ENCODE data around the gene C20orf202.

The C20orf202 gene

GRCh38 chr20:1186367-1186991 lies 16.8 kb upstream of the C20orf202 start:
- Mint-ChIP-seq H3K9me3 (no peaks in the 10 kb centered on the region), H3K27ac (ENCODE audit: low read depth) (no peak overlapping the region), H3K27me3 (peaks cover 48% of the 10 kb centered on the region), H3K4me3 (peak overlapping the region; percentile 65), H3K36me3 (ENCODE audit: insufficient read depth) (no peaks in the 10 kb centered on the region), H3K4me1 (peaks cover 13% of the 10 kb centered on the region)
- ATAC-seq (replicated peaks; ENCODE audit: extremely low read depth, poor library complexity, severe bottlenecking) (no peak), DNase-seq (ENCODE audit: low spot score in 2 of 2) (no peak)

GRCh38 chr20:1187605-1188171 lies 15.6 kb upstream of the C20orf202 start:
- H3K27me3 Mint-ChIP-seq, result peaks cover 39% of the 10 kb centered on the region
- ATAC-seq (replicated peaks; ENCODE audit: extremely low read depth, poor library complexity, severe bottlenecking), result no peak

GRCh38 chr20:1188347-1188746 lies 14.9 kb upstream of the C20orf202 start:
- H3K27me3 Mint-ChIP-seq, result peaks cover 32% of the 10 kb centered on the region
- DNase-seq (ENCODE audit: low spot score in 2 of 2) (no peak), ATAC-seq (replicated peaks; ENCODE audit: extremely low read depth, poor library complexity, severe bottlenecking) (no peak)
- no peak overlapping the region for H3K4me3 Mint-ChIP-seq
- H3K9me3 Mint-ChIP-seq, result no peaks in the 10 kb centered on the region
- H3K4me1 Mint-ChIP-seq, result peaks cover 13% of the 10 kb centered on the region
- no peak overlapping the region for H3K27ac Mint-ChIP-seq (ENCODE audit: low read depth)
- no peaks in the 10 kb centered on the region for H3K36me3 Mint-ChIP-seq (ENCODE audit: insufficient read depth)

More at GRCh38 chr20:1187605-1188171, 15.6 kb upstream of the C20orf202 start:
- no peaks in the 10 kb centered on the region for H3K9me3 Mint-ChIP-seq
- peaks cover 13% of the 10 kb centered on the region for H3K4me1 Mint-ChIP-seq
- H3K27ac Mint-ChIP-seq (ENCODE audit: low read depth), result no peak overlapping the region
- no peak overlapping the region for H3K4me3 Mint-ChIP-seq
- no peak for DNase-seq (ENCODE audit: low spot score in 2 of 2)
- no peaks in the 10 kb centered on the region for H3K36me3 Mint-ChIP-seq (ENCODE audit: insufficient read depth)

GRCh38 chr20:1189827-1190226 lies 13.4 kb upstream of the C20orf202 start:
- H3K36me3 Mint-ChIP-seq (ENCODE audit: insufficient read depth), result no peaks in the 10 kb centered on the region
- no peak for DNase-seq (ENCODE audit: low spot score in 2 of 2)

GRCh38 chr20:1190847-1191246 lies 12.4 kb upstream of the C20orf202 start:
- no peaks in the 10 kb centered on the region for H3K9me3 Mint-ChIP-seq
- peaks cover 2% of the 10 kb centered on the region for H3K36me3 Mint-ChIP-seq (ENCODE audit: insufficient read depth)
- no peak overlapping the region for H3K27ac Mint-ChIP-seq (ENCODE audit: low read depth)
- peaks cover 16% of the 10 kb centered on the region for H3K27me3 Mint-ChIP-seq
- no peak overlapping the region for H3K4me3 Mint-ChIP-seq
- no peak for ATAC-seq (replicated peaks; ENCODE audit: extremely low read depth, poor library complexity, severe bottlenecking)
- peaks cover 4% of the 10 kb centered on the region for H3K4me1 Mint-ChIP-seq
- no peak for DNase-seq (ENCODE audit: low spot score in 2 of 2)

More at GRCh38 chr20:1189827-1190226, 13.4 kb upstream of the C20orf202 start:
- no peak for ATAC-seq (replicated peaks; ENCODE audit: extremely low read depth, poor library complexity, severe bottlenecking)
- Mint-ChIP-seq H3K27ac (ENCODE audit: low read depth) (no peak overlapping the region), H3K4me1 (peaks cover 5% of the 10 kb centered on the region), H3K4me3 (no peak overlapping the region), H3K9me3 (no peaks in the 10 kb centered on the region), H3K27me3 (peaks cover 17% of the 10 kb centered on the region)

GRCh38 chr20:1191299-1191698 lies 12.0 kb upstream of the C20orf202 start:
- Mint-ChIP-seq H3K27ac (ENCODE audit: low read depth) (no peak overlapping the region), H3K36me3 (ENCODE audit: insufficient read depth) (peaks cover 2% of the 10 kb centered on the region), H3K4me1 (no peaks in the 10 kb centered on the region), H3K27me3 (peaks cover 16% of the 10 kb centered on the region), H3K4me3 (no peak overlapping the region), H3K9me3 (no peaks in the 10 kb centered on the region)
- DNase-seq (ENCODE audit: low spot score in 2 of 2) (no peak), ATAC-seq (replicated peaks; ENCODE audit: extremely low read depth, poor library complexity, severe bottlenecking) (no peak)

- no peak overlapping the region for H3K27ac Mint-ChIP-seq (ENCODE audit: low read depth)
- DNase-seq (ENCODE audit: low spot score in 2 of 2), result no peak
- no peaks in the 10 kb centered on the region for H3K9me3 Mint-ChIP-seq
- ATAC-seq (replicated peaks; ENCODE audit: extremely low read depth, poor library complexity, severe bottlenecking), result no peak
- H3K36me3 Mint-ChIP-seq (ENCODE audit: insufficient read depth), result peaks cover 2% of the 10 kb centered on the region
- H3K4me1 Mint-ChIP-seq, result no peaks in the 10 kb centered on the region
- H3K4me3 Mint-ChIP-seq, result no peak overlapping the region
- H3K27me3 Mint-ChIP-seq, result peaks cover 5% of the 10 kb centered on the region
These were observed 8.0 kb upstream of the C20orf202 start for GRCh38 chr20:1195226-1195625.

- no peaks in the 10 kb centered on the region for H3K4me1 Mint-ChIP-seq
- ATAC-seq (replicated peaks; ENCODE audit: extremely low read depth, poor library complexity, severe bottlenecking), result no peak
- H3K9me3 Mint-ChIP-seq, result no peaks in the 10 kb centered on the region
- H3K27ac Mint-ChIP-seq (ENCODE audit: low read depth), result no peak overlapping the region
- H3K4me3 Mint-ChIP-seq, result no peak overlapping the region
- H3K36me3 Mint-ChIP-seq (ENCODE audit: insufficient read depth), result peaks cover 2% of the 10 kb centered on the region
- no peaks in the 10 kb centered on the region for H3K27me3 Mint-ChIP-seq
- DNase-seq (ENCODE audit: low spot score in 2 of 2), result no peak
These were observed 6.6 kb upstream of the C20orf202 start for GRCh38 chr20:1196634-1197033.

- Mint-ChIP-seq H3K9me3 (no peaks in the 10 kb centered on the region), H3K4me3 (no peak overlapping the region), H3K27me3 (no peaks in the 10 kb centered on the region), H3K4me1 (no peaks in the 10 kb centered on the region), H3K27ac (ENCODE audit: low read depth) (no peak overlapping the region), H3K36me3 (ENCODE audit: insufficient read depth) (peaks cover 2% of the 10 kb centered on the region)
- DNase-seq (ENCODE audit: low spot score in 2 of 2) (no peak), ATAC-seq (replicated peaks; ENCODE audit: extremely low read depth, poor library complexity, severe bottlenecking) (no peak)
These were observed 5.5 kb upstream of the C20orf202 start for GRCh38 chr20:1197801-1198200.

- no peak for DNase-seq (ENCODE audit: low spot score in 2 of 2)
- Mint-ChIP-seq H3K27ac (ENCODE audit: low read depth) (no peak overlapping the region), H3K27me3 (no peaks in the 10 kb centered on the region), H3K36me3 (ENCODE audit: insufficient read depth) (peaks cover 2% of the 10 kb centered on the region), H3K4me3 (no peak overlapping the region), H3K9me3 (no peaks in the 10 kb centered on the region), H3K4me1 (no peaks in the 10 kb centered on the region)
- no peak for ATAC-seq (replicated peaks; ENCODE audit: extremely low read depth, poor library complexity, severe bottlenecking)
These were observed 4.5 kb upstream of the C20orf202 start for GRCh38 chr20:1198751-1199150.

GRCh38 chr20:1199212-1199873 lies 3.9 kb upstream of the C20orf202 start:
- no peak for DNase-seq (ENCODE audit: low spot score in 2 of 2)
- Mint-ChIP-seq H3K27me3 (no peaks in the 10 kb centered on the region), H3K4me3 (no peak overlapping the region), H3K27ac (ENCODE audit: low read depth) (no peak overlapping the region), H3K36me3 (ENCODE audit: insufficient read depth) (peaks cover 4% of the 10 kb centered on the region), H3K9me3 (no peaks in the 10 kb centered on the region), H3K4me1 (no peaks in the 10 kb centered on the region)
- ATAC-seq (replicated peaks; ENCODE audit: extremely low read depth, poor library complexity, severe bottlenecking), result no peak

GRCh38 chr20:1199964-1200363 lies 3.3 kb upstream of the C20orf202 start:
- H3K27me3 Mint-ChIP-seq, result no peaks in the 10 kb centered on the region
- H3K4me1 Mint-ChIP-seq, result no peaks in the 10 kb centered on the region
- DNase-seq (ENCODE audit: low spot score in 2 of 2), result no peak
- no peak overlapping the region for H3K4me3 Mint-ChIP-seq
- H3K27ac Mint-ChIP-seq (ENCODE audit: low read depth), result no peak overlapping the region
- H3K9me3 Mint-ChIP-seq, result no peaks in the 10 kb centered on the region
- no peak for ATAC-seq (replicated peaks; ENCODE audit: extremely low read depth, poor library complexity, severe bottlenecking)
- peaks cover 4% of the 10 kb centered on the region for H3K36me3 Mint-ChIP-seq (ENCODE audit: insufficient read depth)

- Mint-ChIP-seq H3K9me3 (no peaks in the 10 kb centered on the region), H3K27ac (ENCODE audit: low read depth) (no peak overlapping the region)
- no peak for ATAC-seq (replicated peaks; ENCODE audit: extremely low read depth, poor library complexity, severe bottlenecking)
These were observed 376 bp downstream of the C20orf202 start for GRCh38 chr20:1203630-1204029.

More at GRCh38 chr20:1203630-1204029, 376 bp downstream of the C20orf202 start:
- Mint-ChIP-seq H3K27me3 (no peaks in the 10 kb centered on the region), H3K4me1 (no peaks in the 10 kb centered on the region), H3K4me3 (no peak overlapping the region), H3K36me3 (ENCODE audit: insufficient read depth) (peaks cover 2% of the 10 kb centered on the region)
- DNase-seq (ENCODE audit: low spot score in 2 of 2), result no peak

Measured in central memory CD8-positive, alpha-beta T cell (primary cell).